ENCODE data around the gene WDFY3.

The WDFY3 gene

DNA sequence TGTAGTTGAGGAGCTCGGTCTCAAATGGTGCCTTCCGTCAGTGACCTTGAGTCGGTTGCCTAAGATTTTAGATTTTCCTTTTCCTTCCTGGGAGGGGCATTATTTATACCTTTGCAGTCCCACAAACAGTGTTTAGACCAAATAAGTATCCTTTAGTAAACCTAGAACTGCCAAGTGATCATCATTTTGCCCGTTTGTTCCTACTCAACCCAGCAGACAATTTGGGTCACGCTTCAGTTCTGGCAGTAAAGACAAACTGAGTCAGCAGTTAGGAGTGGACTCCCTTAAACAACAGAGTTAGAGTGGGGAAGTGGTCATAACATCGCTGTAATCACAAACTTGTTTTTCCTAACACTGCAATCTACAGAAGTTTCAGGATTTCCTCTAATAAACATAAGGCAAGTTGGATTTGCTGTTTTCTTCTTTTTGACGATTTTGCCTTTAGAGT, 777 bp upstream of the WDFY3 start:
- peak overlapping the region; percentile 86 to 89 for H3K4me3 ChIP-seq (ENCODE audit: low read length in 2 of 2)
- H3K9me3 ChIP-seq (ENCODE audit: control insufficient read depth in 2 of 2, low read length in 2 of 2), result no peaks in the 10 kb centered on the region
- peak overlapping the region; percentile 73 for H3K27ac ChIP-seq (ENCODE audit: low read length)
- no peaks in the 10 kb centered on the region for H3K36me3 ChIP-seq (ENCODE audit: control insufficient read depth in 2 of 2, insufficient read depth in 2 of 2, low read length in 2 of 2)
- no peaks in the 10 kb centered on the region for H3K27me3 ChIP-seq (ENCODE audit: control insufficient read depth in 1 of 2, insufficient read depth in 2 of 2, low read length in 2 of 2)
- peaks cover 6% of the 10 kb centered on the region for H3K4me1 ChIP-seq (ENCODE audit: control insufficient read depth, insufficient read depth, low read length)
- peak overlapping the region; percentile 67 to 84 for H3K9ac ChIP-seq (ENCODE audit: low read length in 2 of 2)

DNA sequence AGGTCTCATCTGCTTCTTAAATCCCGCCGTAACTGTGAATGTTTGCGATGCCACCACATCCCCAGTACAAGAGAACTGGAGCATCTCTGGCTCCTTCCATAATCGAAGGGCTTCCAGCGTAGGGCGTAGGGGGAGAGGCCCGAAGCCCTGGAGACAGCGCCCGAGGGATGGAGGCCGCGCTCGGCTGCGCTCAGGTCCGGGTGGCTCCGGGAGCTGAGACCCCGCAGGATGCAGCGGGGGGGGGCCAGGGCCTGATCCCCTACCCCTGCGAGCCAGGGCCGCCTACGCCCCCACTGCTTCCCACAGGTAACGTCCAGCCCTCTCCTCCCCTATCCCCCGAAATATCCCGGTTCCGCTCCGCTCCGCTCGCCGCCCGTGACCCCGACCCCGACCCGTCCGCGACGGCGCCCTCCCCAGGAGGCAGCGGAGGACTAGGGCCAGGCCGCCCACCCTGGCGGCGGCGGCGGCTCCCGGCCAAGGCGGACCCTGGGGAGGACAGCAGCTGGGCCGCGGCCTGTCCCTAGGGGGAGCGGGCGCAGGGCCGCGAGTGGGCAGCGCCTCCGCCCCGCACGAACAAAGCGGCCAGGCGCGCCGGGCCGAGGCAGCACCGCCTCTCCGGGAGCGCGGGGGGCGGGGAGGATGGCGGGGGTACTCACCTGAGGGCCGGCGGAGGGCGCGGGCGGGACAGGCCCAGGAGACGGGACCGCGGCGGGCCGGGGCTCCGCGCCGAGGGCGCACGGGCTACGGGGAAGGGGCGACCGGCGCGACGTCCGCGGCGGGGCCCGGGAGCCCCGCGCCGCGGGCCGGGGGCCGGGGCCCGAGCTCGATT, 723 bp downstream of the WDFY3 start:
- Histone ChIP-seq H3K27ac (ENCODE audit: low read length) (peak overlapping the region; percentile 37), H3K4me3 (ENCODE audit: low read length in 2 of 2) (peak overlapping the region; percentile 89 to 90), H3K4me1 (ENCODE audit: control insufficient read depth, insufficient read depth, low read length) (peaks cover 6% of the 10 kb centered on the region), H3K36me3 (ENCODE audit: control insufficient read depth in 2 of 2, insufficient read depth in 2 of 2, low read length in 2 of 2) (no peaks in the 10 kb centered on the region), H3K9me3 (ENCODE audit: control insufficient read depth in 2 of 2, low read length in 2 of 2) (no peaks in the 10 kb centered on the region), H3K9ac (ENCODE audit: low read length in 2 of 2) (peak overlapping the region; percentile 74 to 76), H3K27me3 (ENCODE audit: control insufficient read depth in 1 of 2, insufficient read depth in 2 of 2, low read length in 2 of 2) (no peaks in the 10 kb centered on the region)

DNA sequence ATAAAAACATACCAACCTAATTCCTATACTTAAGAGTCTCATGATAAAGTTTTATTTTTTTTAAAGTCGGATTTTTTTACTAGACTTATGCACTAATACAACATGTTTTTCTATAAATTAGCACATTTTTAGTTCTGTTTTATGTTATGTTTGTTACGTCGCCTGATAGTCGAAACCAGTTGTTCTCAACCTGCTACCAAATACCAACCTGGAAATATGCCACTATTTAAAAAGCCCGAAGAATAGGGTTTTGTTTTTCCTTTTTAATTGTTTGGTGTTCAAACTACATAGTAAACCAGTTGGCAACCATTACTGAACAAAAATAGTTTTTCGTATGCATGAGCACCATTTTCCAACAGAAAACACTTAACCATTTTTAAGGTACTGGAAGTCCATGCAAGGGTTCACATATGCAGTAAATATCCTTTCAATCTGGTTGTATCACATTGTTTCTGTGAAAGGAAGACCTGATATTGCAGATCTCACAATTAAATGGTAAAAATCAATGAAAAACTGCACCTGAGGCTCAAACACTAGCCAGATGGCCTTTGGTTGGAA, 1.4 kb downstream of the WDFY3 start:
- H3K36me3 ChIP-seq (ENCODE audit: control insufficient read depth in 2 of 2, insufficient read depth in 2 of 2, low read length in 2 of 2), result no peaks in the 10 kb centered on the region
- H3K27ac ChIP-seq (ENCODE audit: low read length), result peak overlapping the region; percentile 37
- peak overlapping the region; percentile 74 to 76 for H3K9ac ChIP-seq (ENCODE audit: low read length in 2 of 2)
- peaks cover 6% of the 10 kb centered on the region for H3K4me1 ChIP-seq (ENCODE audit: control insufficient read depth, insufficient read depth, low read length)
- H3K9me3 ChIP-seq (ENCODE audit: control insufficient read depth in 2 of 2, low read length in 2 of 2), result no peaks in the 10 kb centered on the region
- H3K4me3 ChIP-seq (ENCODE audit: low read length in 2 of 2), result peak overlapping the region; percentile 89 to 90
- no peaks in the 10 kb centered on the region for H3K27me3 ChIP-seq (ENCODE audit: control insufficient read depth in 1 of 2, insufficient read depth in 2 of 2, low read length in 2 of 2)

DNA sequence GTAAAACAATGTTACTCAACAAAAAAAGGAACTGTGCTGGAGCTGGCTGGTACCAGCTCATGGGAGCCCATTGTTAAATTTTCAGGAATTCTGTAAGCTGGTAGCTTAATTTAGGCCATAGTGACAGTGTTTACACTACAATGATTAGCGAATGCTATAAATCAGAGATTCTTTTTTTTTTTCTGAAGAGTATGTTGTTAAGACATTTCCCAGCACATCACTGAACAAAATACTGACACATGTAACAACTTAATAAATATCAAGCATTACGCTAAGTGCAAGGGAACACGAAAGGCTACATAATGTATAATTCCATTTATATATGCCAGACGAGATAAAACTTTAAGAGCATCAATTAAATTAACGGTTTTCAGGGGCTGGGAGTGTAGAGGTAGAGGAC, 4.4 kb downstream of the WDFY3 start:
- Histone ChIP-seq H3K9ac (ENCODE audit: low read length in 2 of 2) (no peak overlapping the region), H3K4me1 (ENCODE audit: control insufficient read depth, insufficient read depth, low read length) (peaks cover 5% of the 10 kb centered on the region), H3K9me3 (ENCODE audit: control insufficient read depth in 2 of 2, low read length in 2 of 2) (no peaks in the 10 kb centered on the region), H3K27me3 (ENCODE audit: control insufficient read depth in 1 of 2, insufficient read depth in 2 of 2, low read length in 2 of 2) (no peaks in the 10 kb centered on the region), H3K4me3 (ENCODE audit: low read length in 2 of 2) (no peak overlapping the region), H3K27ac (ENCODE audit: low read length) (no peak overlapping the region), H3K36me3 (ENCODE audit: control insufficient read depth in 2 of 2, insufficient read depth in 2 of 2, low read length in 2 of 2) (no peaks in the 10 kb centered on the region)

DNA sequence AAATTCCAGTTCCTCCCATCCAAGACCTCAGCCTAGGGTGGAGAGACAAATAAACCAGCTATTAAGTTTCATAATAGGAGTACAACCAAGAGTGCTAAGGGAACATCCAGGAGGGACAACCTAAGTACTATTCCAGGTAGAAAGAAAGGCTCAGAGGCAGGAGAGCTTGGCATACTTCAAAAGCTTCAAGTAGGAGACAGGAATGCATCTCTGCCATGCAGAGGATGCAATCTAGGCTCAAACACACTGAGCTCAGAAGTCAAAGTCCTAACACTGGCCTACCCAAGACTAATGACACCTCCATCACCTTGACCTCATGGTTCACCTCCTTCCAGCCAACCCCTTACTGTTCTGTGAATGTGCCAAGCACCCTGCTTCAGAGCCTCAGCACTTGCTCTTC, 8.1 kb downstream of the WDFY3 start:
- Histone ChIP-seq H3K27ac (ENCODE audit: low read length) (no peak overlapping the region), H3K4me3 (ENCODE audit: low read length in 2 of 2) (no peak overlapping the region), H3K27me3 (ENCODE audit: control insufficient read depth in 1 of 2, insufficient read depth in 2 of 2, low read length in 2 of 2) (no peaks in the 10 kb centered on the region), H3K36me3 (ENCODE audit: control insufficient read depth in 2 of 2, insufficient read depth in 2 of 2, low read length in 2 of 2) (no peaks in the 10 kb centered on the region), H3K9me3 (ENCODE audit: control insufficient read depth in 2 of 2, low read length in 2 of 2) (no peaks in the 10 kb centered on the region), H3K9ac (ENCODE audit: low read length in 2 of 2) (no peak overlapping the region), H3K4me1 (ENCODE audit: control insufficient read depth, insufficient read depth, low read length) (no peaks in the 10 kb centered on the region)

DNA sequence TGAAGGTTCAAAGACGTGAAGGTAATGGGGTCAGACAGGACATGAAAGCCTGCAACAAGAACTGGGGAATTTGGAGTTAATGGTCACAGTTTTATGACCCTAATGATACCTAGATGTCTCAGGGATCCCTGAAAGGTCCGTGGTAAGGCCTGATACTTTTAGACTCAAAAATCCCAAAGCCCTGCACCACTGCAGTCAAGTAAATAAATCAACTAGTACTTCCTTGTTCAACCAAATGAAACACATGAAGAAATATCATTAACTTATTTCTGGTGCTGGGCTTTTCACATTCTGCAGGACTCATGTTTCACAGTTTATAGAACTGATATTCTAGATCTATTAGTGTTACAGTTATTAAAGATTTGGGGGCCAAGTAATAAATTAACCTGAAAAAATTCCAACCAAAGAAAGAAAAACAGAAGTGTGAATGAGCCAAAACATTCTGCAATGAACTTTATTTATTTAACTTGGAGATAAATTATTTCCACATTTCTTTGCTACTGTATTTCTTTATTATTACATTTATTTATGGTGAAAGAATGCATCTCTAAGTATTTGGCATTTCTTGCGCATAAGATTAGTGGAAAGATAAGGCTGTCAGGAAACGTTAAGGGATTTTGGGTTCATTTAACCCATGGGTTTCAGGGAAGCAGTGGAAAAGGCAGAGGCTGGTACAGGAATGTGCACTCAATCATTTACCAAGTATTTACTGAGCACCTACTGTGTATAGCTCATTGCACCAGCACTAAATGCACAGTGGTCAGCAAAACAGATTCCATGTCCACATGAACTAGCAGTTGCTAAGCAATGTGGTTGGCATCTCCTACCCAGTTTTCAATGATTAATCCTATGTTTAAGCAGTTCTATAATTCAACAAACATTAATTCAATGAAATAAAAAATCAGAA, 8.7 kb downstream of the WDFY3 start:
- H3K27me3 ChIP-seq (ENCODE audit: control insufficient read depth in 1 of 2, insufficient read depth in 2 of 2, low read length in 2 of 2), result no peaks in the 10 kb centered on the region
- no peak overlapping the region for H3K9ac ChIP-seq (ENCODE audit: low read length in 2 of 2)
- H3K4me3 ChIP-seq (ENCODE audit: low read length in 2 of 2), result no peak overlapping the region
- no peaks in the 10 kb centered on the region for H3K9me3 ChIP-seq (ENCODE audit: control insufficient read depth in 2 of 2, low read length in 2 of 2)
- H3K4me1 ChIP-seq (ENCODE audit: control insufficient read depth, insufficient read depth, low read length), result no peaks in the 10 kb centered on the region
- no peaks in the 10 kb centered on the region for H3K36me3 ChIP-seq (ENCODE audit: control insufficient read depth in 2 of 2, insufficient read depth in 2 of 2, low read length in 2 of 2)
- no peak overlapping the region for H3K27ac ChIP-seq (ENCODE audit: low read length)

DNA sequence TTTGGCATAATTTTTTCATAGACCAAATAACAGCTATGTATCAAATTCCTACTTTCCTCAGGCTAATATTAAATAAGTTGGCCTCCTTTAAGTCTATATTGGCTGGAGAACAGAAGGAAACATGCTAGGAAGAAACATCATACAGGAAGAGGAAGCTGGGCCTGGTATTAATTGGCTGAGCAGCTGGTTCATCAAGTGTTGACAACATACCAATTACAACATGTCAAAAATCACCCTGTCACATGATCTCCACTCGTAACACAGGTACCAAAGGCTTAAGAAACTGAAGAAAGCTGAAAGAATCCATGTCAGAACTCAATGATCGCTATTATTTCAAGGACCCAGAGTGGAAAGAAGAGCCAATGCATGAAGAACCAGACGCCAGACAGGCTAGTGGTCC, 10.5 kb downstream of the WDFY3 start:
- Histone ChIP-seq H3K4me1 (ENCODE audit: control insufficient read depth, insufficient read depth, low read length) (no peaks in the 10 kb centered on the region), H3K9ac (ENCODE audit: low read length in 2 of 2) (no peak overlapping the region), H3K27ac (ENCODE audit: low read length) (no peak overlapping the region), H3K4me3 (ENCODE audit: low read length in 2 of 2) (no peak overlapping the region), H3K27me3 (ENCODE audit: control insufficient read depth in 1 of 2, insufficient read depth in 2 of 2, low read length in 2 of 2) (no peaks in the 10 kb centered on the region), H3K36me3 (ENCODE audit: control insufficient read depth in 2 of 2, insufficient read depth in 2 of 2, low read length in 2 of 2) (no peaks in the 10 kb centered on the region), H3K9me3 (ENCODE audit: control insufficient read depth in 2 of 2, low read length in 2 of 2) (no peaks in the 10 kb centered on the region)

DNA sequence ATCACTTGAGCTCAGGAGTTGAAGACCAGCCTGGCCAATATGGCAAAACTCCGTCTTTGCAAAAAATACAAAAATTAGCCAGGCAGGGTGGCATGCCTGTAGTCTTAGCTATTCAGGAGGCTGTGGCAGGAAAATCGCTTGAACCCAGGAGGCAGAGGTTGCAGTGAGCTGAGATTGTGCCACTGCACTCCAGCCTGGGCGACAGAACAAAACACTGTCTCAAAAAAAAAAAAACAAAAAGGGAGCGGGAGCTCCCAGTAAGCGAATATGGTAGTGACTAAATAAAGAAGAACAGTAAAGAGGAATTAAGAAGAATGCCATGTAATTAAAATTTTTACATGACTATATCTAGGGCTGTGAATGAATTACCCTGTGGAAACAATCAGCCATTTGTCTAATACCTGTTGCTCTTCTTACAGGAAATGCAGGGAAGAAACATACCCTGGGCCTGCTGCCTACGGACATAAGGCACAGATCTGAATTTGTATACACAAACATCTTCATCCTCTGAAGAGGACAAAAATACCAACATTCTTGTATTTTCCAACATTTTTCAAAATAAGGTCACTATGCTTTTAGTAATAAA, 11.4 kb downstream of the WDFY3 start:
- Histone ChIP-seq H3K36me3 (ENCODE audit: control insufficient read depth in 2 of 2, insufficient read depth in 2 of 2, low read length in 2 of 2) (no peaks in the 10 kb centered on the region), H3K27me3 (ENCODE audit: control insufficient read depth in 1 of 2, insufficient read depth in 2 of 2, low read length in 2 of 2) (no peaks in the 10 kb centered on the region)

DNA sequence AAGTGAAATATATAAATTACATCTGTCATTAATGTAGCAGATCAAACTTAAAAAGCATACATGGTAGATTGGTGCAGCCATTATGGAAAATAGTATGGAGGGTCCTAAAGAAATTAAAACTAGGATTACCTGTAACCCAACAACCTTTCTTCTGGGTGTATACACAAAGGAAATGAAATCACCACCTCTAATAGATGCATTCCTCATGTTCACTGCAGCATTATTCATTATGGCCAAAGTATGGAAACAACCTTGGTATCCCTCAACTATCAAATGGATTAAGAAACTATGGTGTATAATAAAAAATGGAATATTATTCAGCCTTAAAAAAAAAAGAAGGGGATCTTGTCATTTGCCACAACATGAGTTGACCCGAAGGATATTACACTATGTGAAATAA, 13.7 kb downstream of the WDFY3 start:
- Histone ChIP-seq H3K4me1 (ENCODE audit: control insufficient read depth, insufficient read depth, low read length) (no peaks in the 10 kb centered on the region), H3K27me3 (ENCODE audit: control insufficient read depth in 1 of 2, insufficient read depth in 2 of 2, low read length in 2 of 2) (no peaks in the 10 kb centered on the region), H3K9ac (ENCODE audit: low read length in 2 of 2) (no peak overlapping the region), H3K9me3 (ENCODE audit: control insufficient read depth in 2 of 2, low read length in 2 of 2) (no peaks in the 10 kb centered on the region), H3K4me3 (ENCODE audit: low read length in 2 of 2) (no peak overlapping the region), H3K27ac (ENCODE audit: low read length) (no peak overlapping the region), H3K36me3 (ENCODE audit: control insufficient read depth in 2 of 2, insufficient read depth in 2 of 2, low read length in 2 of 2) (no peaks in the 10 kb centered on the region)

More for the DNA sequence above, 11.4 kb downstream of the WDFY3 start:
- no peaks in the 10 kb centered on the region for H3K4me1 ChIP-seq (ENCODE audit: control insufficient read depth, insufficient read depth, low read length)
- no peak overlapping the region for H3K27ac ChIP-seq (ENCODE audit: low read length)
- H3K9ac ChIP-seq (ENCODE audit: low read length in 2 of 2), result no peak overlapping the region
- H3K4me3 ChIP-seq (ENCODE audit: low read length in 2 of 2), result no peak overlapping the region
- no peaks in the 10 kb centered on the region for H3K9me3 ChIP-seq (ENCODE audit: control insufficient read depth in 2 of 2, low read length in 2 of 2)

DNA sequence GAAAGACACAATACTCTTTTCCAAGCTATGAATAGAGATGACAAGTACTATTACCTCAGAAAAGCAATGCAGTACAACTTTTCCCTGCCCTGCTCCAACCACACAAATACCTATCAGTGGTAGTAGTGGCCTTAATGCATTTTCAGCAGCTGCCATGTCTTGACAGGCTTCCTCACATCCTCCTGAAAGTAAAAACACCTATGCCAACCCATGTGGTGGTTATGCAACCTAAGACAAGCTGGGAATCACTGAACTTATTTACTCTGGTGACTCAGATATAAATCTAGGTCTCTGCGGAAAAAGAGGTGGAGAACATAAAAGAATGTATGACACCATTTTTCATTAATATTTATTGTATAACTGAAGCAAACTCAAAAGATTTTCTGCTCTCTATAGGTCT, 14.5 kb downstream of the WDFY3 start:
- Histone ChIP-seq H3K9ac (ENCODE audit: low read length in 2 of 2) (no peak overlapping the region), H3K4me3 (ENCODE audit: low read length in 2 of 2) (no peak overlapping the region), H3K9me3 (ENCODE audit: control insufficient read depth in 2 of 2, low read length in 2 of 2) (no peaks in the 10 kb centered on the region), H3K27ac (ENCODE audit: low read length) (no peak overlapping the region), H3K36me3 (ENCODE audit: control insufficient read depth in 2 of 2, insufficient read depth in 2 of 2, low read length in 2 of 2) (no peaks in the 10 kb centered on the region), H3K4me1 (ENCODE audit: control insufficient read depth, insufficient read depth, low read length) (no peaks in the 10 kb centered on the region), H3K27me3 (ENCODE audit: control insufficient read depth in 1 of 2, insufficient read depth in 2 of 2, low read length in 2 of 2) (no peaks in the 10 kb centered on the region)

All from stomach smooth muscle (tissue), 2 donors.